K562 (cell line): Measurements from ENCODE around the gene FMC1. TPM values are rescaled to one million over a fixed set of nuclear protein-coding genes. Genes with fewer than 3 reads are reported as not detected.

Source experiments
- ATAC-seq: fragments of 200-7000 bp; cut with Tn5 transposase; 3 replicates; pipeline ENCODE4 v1.9.1; 2020; ENCODE audit warnings: moderate library complexity
- BruUV-seq: library from RNA; stranded (reverse); fragments of 400-500 nt; replicated peaks from 2 replicates; lab custom pipeline; 2021; lab: Mats Ljungman, UMichigan
- CTCF ChIA-PET: fragments of 300-600 bp; formaldehyde crosslinking; extraction: SDS; loops from one replicate; lab custom pipeline; 2021; ENCODE audit warnings: low intra/inter-chr PET ratio; lab: Yijun Ruan, JAX
- POLR2A ChIA-PET: fragments of 300-600, 350-650 bp; sonication (Branson Sonifier 250); formaldehyde crosslinking; extraction: SDS; loops from one replicate; lab custom pipeline; 2021; ENCODE audit warnings: antibody characterized with exemption, inconsistent platforms; lab: Yijun Ruan, JAX
- DNase-seq, 4 experiments: peaks; one replicate each; pipeline versions ENCODE4 v3.0.0 to v3.0.0-alpha.2; 2011 to 2018; ENCODE audit warnings: low spot score in 3 of 4, mixed read lengths in 3 of 4; ENCODE audit errors: extremely low read depth in 1 of 4
- FAIRE-seq: peaks from 2 replicates; lab custom pipeline; 2011; peaks lifted over from hg19 to GRCh38; lab: Jason Lieb, UNC
- H2AFZ ChIP-seq: 2 replicates; pipeline ENCODE4 v1.6.0; 2011; ENCODE audit warnings: low read depth, low read length, control low read depth, inconsistent platforms
- H3K27ac ChIP-seq: fragments of 200-600 bp; 3 replicates; pipeline ENCODE4 v1.8.0; 2011; ENCODE audit warnings: low read depth, mild to moderate bottlenecking, control low read depth, inconsistent platforms, low read length, moderate library complexity, mixed read lengths; ENCODE audit errors: extremely low read depth
- H3K27me3 ChIP-seq, 2 experiments: fragments of 300-600 bp in 1 of 2; 2 replicates in 1 of 2; 3 replicates in 1 of 2; pipeline versions ENCODE4 v1.6.0 to v1.8.0; 2011; ENCODE audit warnings: inconsistent platforms in 2 of 2, low read length in 2 of 2, mild to moderate bottlenecking in 1 of 2, mixed read lengths in 1 of 2, moderate library complexity in 1 of 2; ENCODE audit not compliant: control insufficient read depth in 2 of 2, insufficient read depth in 2 of 2
- H3K36me3 ChIP-seq: fragments of 300-600 bp; 3 replicates; pipeline ENCODE4 v1.8.0; 2011; ENCODE audit warnings: mild to moderate bottlenecking, low read length, inconsistent platforms; ENCODE audit not compliant: control insufficient read depth, insufficient read depth
- H3K4me1 ChIP-seq, 2 experiments: fragments of 200-600 bp in 1 of 2; replicated peaks in 1 of 2; 2 replicates in 1 of 2; 3 replicates in 1 of 2; pipeline versions ENCODE4 v1.5.1 to v1.8.0; 2011; ENCODE audit warnings: inconsistent platforms in 2 of 2, low read length in 2 of 2, mild to moderate bottlenecking in 1 of 2, mixed read lengths in 1 of 2, moderate library complexity in 1 of 2; ENCODE audit not compliant: control insufficient read depth in 2 of 2, insufficient read depth in 2 of 2
- H3K4me2 ChIP-seq: 2 replicates; pipeline ENCODE4 v1.6.1; 2011; ENCODE audit warnings: low read length, control low read depth, inconsistent platforms, mixed read lengths; ENCODE audit not compliant: insufficient read depth
- H3K4me3 ChIP-seq: fragments of 200-600 bp; sonication (generic), shearing (Covaris generic); 2 replicates; pipeline ENCODE4 v1.5.1; 2016; ENCODE audit warnings: control low read depth, inconsistent platforms
- H3K79me2 ChIP-seq: fragments of 200-600 bp; 3 replicates; pipeline ENCODE4 v1.8.0; 2011; ENCODE audit warnings: low read length, inconsistent platforms; ENCODE audit not compliant: control insufficient read depth, insufficient read depth
- H3K9ac ChIP-seq, 2 experiments: 2 replicates each; pipeline versions ENCODE4 v1.6.0 to v1.6.1; 2011; ENCODE audit warnings: low read depth in 2 of 2, low read length in 2 of 2, control low read depth in 1 of 2, inconsistent platforms in 1 of 2, mild to moderate bottlenecking in 1 of 2, mixed read lengths in 1 of 2; ENCODE audit not compliant: insufficient read depth in 1 of 2
- H3K9me1 ChIP-seq: one replicate; pipeline ENCODE4 v1.6.0; 2011; ENCODE audit warnings: inconsistent platforms, mild to moderate bottlenecking, low read length, moderate library complexity; ENCODE audit not compliant: control insufficient read depth, insufficient read depth
- H3K9me3 ChIP-seq: replicated peaks from 2 replicates; pipeline ENCODE4 v1.5.1; 2011; ENCODE audit warnings: low read depth, low read length, inconsistent platforms; ENCODE audit not compliant: control insufficient read depth, insufficient read depth
- H4K20me1 ChIP-seq: replicated peaks from 2 replicates; pipeline ENCODE4 v1.6.1; 2011; ENCODE audit warnings: low read length, inconsistent platforms, mixed read lengths; ENCODE audit not compliant: control insufficient read depth, insufficient read depth
- MTF1 ChIP-seq: fragments of 250-450 bp; sonication (Bioruptor Pico); IDR thresholded peaks from 2 replicates; pipeline ENCODE4 v1.9.0; 2021; ENCODE audit warnings: moderate library complexity, mild to moderate bottlenecking, inconsistent platforms, borderline replicate concordance
- SMARCA5 ChIP-seq: fragments of 450-650 bp; IDR thresholded peaks from 2 replicates; pipeline ENCODE4 v1.6.1; 2016
- TAF1 ChIP-seq: IDR thresholded peaks from 2 replicates; pipeline ENCODE4 v1.6.1; 2011; ENCODE audit warnings: mild to moderate bottlenecking, low read length, moderate library complexity; ENCODE audit not compliant: insufficient read depth, control insufficient read depth, severe bottlenecking; ENCODE audit errors: extremely low read depth
- ZNF561 ChIP-seq: fragments of 450-650 bp; formaldehyde crosslinking; conservative IDR thresholded peaks from 2 replicates; pipeline ENCODE4 v1.4.0; 2020; ENCODE audit warnings: mild to moderate bottlenecking, moderate library complexity
- WGBS: fragments of 100-300 bp; shearing (Covaris generic); methylation state at CpG from one replicate; pipeline ENCODE4 v1.1.6; 2016; ENCODE audit warnings: low coverage, mixed read lengths; ENCODE audit not compliant: insufficient coverage; ENCODE audit errors: missing lambda C conversion rate; 5-methylcytosine and 5-hydroxymethylcytosine counted together
- in situ Hi-C: fragments of 300-500 bp; cut with MboI; formaldehyde crosslinking; loops from 4 replicates; pipeline ENCODE4 v1.15.0; 2018; ENCODE audit warnings: inconsistent platforms, mixed read lengths
- intact Hi-C: fragments of 100-400 bp; cut with micrococcal nuclease; formaldehyde crosslinking; loops from 2 replicates; pipeline ENCODE4 v1.14.2; 2022
- polyA plus RNA-seq, 8 experiments: library from polyadenylated mRNA; depleted of rRNA in 4 of 8; stranded (reverse) in 5 of 8; unstranded in 3 of 8; fragments of >200 nt; fragmentation: Nextera tagmentation in 2 of 8; fragmentation: Illumina TruSeq in 1 of 8; extraction: Ambion mirVana in 2 of 8; extraction: Trizol in 1 of 8; gene quantifications; 2 replicates each; pipeline versions ENCODE4 v1.2.1 to v1.2.3, GENCODE V29; 2011 to 2014; ENCODE audit warnings: inconsistent platforms in 1 of 8, missing spikeins in 1 of 8
- total RNA-seq, 7 experiments: library from RNA; depleted of rRNA in 6 of 7; stranded (reverse); fragments of >200 nt in 6 of 7; fragmentation: Illumina TruSeq in 2 of 7; extraction: Trizol in 2 of 7; gene quantifications; 2 replicates each; pipeline versions ENCODE4 v1.2.1 to v1.2.3, GENCODE V29; 2011 to 2021; ENCODE audit warnings: low replicate concordance in 1 of 7
- TF ChIP-seq, protein P1 (sequence below), 2 experiments: fragments of 200-800 bp in 1 of 2; sonication (Bioruptor generic) in 1 of 2; sonication (generic) in 1 of 2; formaldehyde crosslinking in 1 of 2; IDR thresholded peaks in 1 of 2; conservative IDR thresholded peaks in 1 of 2; 2 replicates each; pipeline versions ENCODE4 v1.5.0 to v1.6.1; 2016 to 2020; ENCODE audit warnings: missing compliant biosample characterization in 1 of 2, missing genetic modification characterization in 1 of 2, missing genetic modification reagents in 1 of 2
- TF ChIP-seq, protein P2 (sequence below): sonication (generic); formaldehyde crosslinking; IDR thresholded peaks from 2 replicates; pipeline ENCODE4 v1.4.0; 2020; ENCODE audit warnings: mild to moderate bottlenecking, missing genetic modification reagents
- TF ChIP-seq, protein P3 (sequence below): fragments of 450-650 bp; IDR thresholded peaks from one replicate; pipeline ENCODE4 v1.6.1; 2018; ENCODE audit warnings: mild to moderate bottlenecking, moderate library complexity; ENCODE audit not compliant: partially characterized antibody

The FMC1 gene
- total and polyA plus RNA-seq, 9 of the 15 experiments (the other 6 are each of a cell fraction or from before 2014, with no cell fraction given): 14.0 to 116 (median 29.0) TPM

DNA sequence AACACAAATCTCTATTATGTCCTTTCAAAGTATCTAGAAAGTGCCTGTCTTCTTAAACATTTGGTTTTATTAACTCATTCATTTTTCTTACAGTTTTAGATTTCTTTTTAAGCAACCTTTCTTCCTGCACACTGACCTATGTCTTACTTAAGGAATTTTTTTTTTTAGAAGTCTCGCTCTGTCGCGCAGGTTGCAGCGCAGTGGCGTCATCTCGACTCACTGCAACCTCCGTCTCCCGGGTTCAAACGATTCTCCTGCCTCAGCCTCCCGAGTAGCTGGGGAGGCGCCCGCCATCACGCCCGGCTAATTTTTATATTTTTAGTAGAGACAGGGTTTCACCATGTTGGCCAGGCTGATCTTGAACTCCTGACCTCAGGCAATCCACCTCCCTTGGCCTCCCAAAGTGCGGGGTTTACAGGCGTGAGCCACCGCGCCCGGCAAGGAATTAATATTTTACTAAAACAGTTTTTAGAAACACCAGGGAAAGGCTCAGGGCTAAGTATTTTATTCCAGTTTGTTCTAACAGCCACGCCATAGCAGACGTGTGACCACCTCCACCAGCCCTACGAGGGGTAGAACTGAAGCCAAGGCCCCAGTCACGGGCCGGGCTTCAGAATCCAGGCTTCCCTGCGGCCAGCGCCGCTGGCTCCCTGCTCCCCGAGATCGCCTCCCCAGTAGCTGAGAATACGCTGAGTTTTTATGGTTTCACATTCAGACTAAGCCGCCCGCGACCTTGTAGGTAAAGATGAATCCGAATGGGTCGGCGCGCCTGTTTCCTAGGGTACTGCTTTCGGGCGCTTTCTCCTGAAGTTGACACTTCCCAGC, 17.6 kb downstream of the FMC1 start (continued):
- TF ChIP-seq, protein P1, sequence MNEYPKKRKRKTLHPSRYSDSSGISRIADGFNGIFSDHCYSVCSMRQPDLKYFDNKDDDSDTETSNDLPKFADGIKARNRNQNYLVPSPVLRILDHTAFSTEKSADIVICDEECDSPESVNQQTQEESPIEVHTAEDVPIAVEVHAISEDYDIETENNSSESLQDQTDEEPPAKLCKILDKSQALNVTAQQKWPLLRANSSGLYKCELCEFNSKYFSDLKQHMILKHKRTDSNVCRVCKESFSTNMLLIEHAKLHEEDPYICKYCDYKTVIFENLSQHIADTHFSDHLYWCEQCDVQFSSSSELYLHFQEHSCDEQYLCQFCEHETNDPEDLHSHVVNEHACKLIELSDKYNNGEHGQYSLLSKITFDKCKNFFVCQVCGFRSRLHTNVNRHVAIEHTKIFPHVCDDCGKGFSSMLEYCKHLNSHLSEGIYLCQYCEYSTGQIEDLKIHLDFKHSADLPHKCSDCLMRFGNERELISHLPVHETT (CRISPR knock-in tag; conservative IDR thresholded peaks at IDR 0.05 in 1 of 2, IDR thresholded peaks at IDR 0.05 in 1 of 2): no peak
- 0 out of 2 replicates have a peak, but pooled peaks have one; percentile 14 for TF ChIP-seq SMARCA5

DNA sequence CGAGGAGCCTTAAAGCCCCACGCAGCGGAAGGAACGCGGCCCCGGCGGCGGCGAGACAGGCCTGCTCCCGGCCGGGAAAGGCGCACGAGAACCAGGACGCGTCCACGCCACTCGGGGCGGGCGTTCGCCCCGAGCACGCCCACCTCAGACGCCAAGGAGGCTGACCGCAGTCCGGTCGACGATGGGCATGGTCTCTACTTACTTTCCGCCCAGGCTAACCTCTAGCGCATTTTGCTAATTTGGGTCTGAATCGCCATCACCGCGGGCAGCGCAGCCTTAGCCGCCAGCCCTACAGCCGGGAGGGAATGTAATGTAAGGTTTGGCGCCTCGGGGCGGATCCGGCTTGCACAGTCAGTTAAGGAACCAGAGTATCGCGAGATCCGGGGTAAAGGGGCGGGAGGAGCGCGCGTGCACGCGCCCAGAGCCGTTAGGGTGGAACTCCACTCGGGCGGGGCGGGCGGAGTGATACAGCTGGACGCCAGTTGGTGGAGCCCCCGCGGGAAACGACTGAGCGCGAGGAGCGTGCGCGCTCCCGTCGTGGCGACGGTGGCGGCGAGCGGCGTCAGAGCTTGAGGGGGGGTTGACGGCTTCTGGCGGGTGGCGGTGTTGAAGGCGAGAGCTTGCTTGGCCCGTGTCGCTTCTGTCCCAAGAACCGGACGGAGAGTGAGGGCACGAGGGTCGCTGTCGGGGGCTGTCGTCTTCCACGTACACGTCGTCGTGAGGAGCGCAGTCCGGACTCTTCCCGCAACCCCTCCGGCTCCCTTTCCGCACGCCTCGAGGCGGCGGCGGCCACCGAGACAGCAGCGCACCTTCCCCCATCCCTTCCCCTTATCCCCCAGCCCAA, 18.5 kb downstream of the FMC1 start, which contains the start of gene LUC7L2:
Gene LUC7L2 (plus strand): TSS at position 529 of the 844 bp plus-strand sequence. CDS start 368 bp downstream, outside the sequence.
- Histone ChIP-seq H3K36me3 (peaks cover 28% of the 10 kb centered on the region), H3K4me3 (peak within 1 kb of the TSS; percentile 65), H3K9ac (peak within 1 kb of the TSS; percentile 97 to 99), H3K27ac (peak within 1 kb of the TSS; percentile 98), H3K4me2 (peak within 1 kb of the TSS; percentile 92), H3K9me3 (no peaks in the 10 kb centered on the region), H3K4me1 (peaks cover 10 to 22% of the 10 kb centered on the region in 2 experiments), H3K9me1 (no peaks in the 10 kb centered on the region), H3K79me2 (peaks cover 66% of the 10 kb centered on the region), H3K27me3 (no peaks in the 10 kb centered on the region), H2AFZ (peak within 1 kb of the TSS; percentile 92), H4K20me1 (peaks cover 15% of the 10 kb centered on the region)
- ChIA-PET POLR2A (interaction anchor here (0.5 to 3.9 kb wide), 25 partner anchors 10 to 1820 kb away, joined by 3 to 37 read pairs (median 4); no protein-coding TSS in a partner anchor), CTCF (no interaction called here)
- DNase-seq (peak; percentile 97 to 100 (median 98)), FAIRE-seq (peak; percentile 95), ATAC-seq (peak; percentile 81)
- no TSS peak for BruUV-seq
- under 1% methylated on average over 93 of the region's 98 CpGs for WGBS
- in situ Hi-C loops (loop anchor here (25.0 kb wide), 1 partner anchor 1397 kb away; no protein-coding TSS in a partner anchor), intact Hi-C loops (loop anchor here (1.0 kb wide), 2 partner anchors 19 to 128 kb away; partner anchors contain the start of gene UBN2)
- TF ChIP-seq TAF1: peak; percentile 99
- TF ChIP-seq, protein P2, sequence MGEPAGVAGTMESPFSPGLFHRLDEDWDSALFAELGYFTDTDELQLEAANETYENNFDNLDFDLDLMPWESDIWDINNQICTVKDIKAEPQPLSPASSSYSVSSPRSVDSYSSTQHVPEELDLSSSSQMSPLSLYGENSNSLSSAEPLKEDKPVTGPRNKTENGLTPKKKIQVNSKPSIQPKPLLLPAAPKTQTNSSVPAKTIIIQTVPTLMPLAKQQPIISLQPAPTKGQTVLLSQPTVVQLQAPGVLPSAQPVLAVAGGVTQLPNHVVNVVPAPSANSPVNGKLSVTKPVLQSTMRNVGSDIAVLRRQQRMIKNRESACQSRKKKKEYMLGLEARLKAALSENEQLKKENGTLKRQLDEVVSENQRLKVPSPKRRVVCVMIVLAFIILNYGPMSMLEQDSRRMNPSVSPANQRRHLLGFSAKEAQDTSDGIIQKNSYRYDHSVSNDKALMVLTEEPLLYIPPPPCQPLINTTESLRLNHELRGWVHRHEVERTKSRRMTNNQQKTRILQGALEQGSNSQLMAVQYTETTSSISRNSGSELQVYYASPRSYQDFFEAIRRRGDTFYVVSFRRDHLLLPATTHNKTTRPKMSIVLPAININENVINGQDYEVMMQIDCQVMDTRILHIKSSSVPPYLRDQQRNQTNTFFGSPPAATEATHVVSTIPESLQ (CRISPR knock-in tag): peak; percentile 99
- TF ChIP-seq MTF1 (CRISPR knock-in tag): no peak
- TF ChIP-seq, protein P3, sequence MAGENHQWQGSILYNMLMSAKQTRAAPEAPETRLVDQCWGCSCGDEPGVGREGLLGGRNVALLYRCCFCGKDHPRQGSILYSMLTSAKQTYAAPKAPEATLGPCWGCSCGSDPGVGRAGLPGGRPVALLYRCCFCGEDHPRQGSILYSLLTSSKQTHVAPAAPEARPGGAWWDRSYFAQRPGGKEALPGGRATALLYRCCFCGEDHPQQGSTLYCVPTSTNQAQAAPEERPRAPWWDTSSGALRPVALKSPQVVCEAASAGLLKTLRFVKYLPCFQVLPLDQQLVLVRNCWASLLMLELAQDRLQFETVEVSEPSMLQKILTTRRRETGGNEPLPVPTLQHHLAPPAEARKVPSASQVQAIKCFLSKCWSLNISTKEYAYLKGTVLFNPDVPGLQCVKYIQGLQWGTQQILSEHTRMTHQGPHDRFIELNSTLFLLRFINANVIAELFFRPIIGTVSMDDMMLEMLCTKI: no peak
- no peak for TF ChIP-seq ZNF561 (CRISPR knock-in tag)
